Fibroblast of pulmonary artery (primary cell): Measurements from ENCODE around the gene BEST2.

ENCODE experiments used
- DNase-seq: peaks from one replicate; pipeline ENCODE4 v3.0.0-alpha.2; 2010; ENCODE audit warnings: low read depth
- H3K4me3 ChIP-seq: replicated peaks from 2 replicates; pipeline ENCODE4 v1.5.1; 2011; ENCODE audit warnings: low read depth, mild to moderate bottlenecking, control low read depth, low read length, moderate library complexity
- TF ChIP-seq, protein P1 (sequence below): IDR thresholded peaks from 2 replicates; pipeline ENCODE4 v1.5.1; 2011; ENCODE audit warnings: mild to moderate bottlenecking, control low read depth, low read length, inconsistent platforms; ENCODE audit errors: missing control alignments

The BEST2 gene

DNA sequence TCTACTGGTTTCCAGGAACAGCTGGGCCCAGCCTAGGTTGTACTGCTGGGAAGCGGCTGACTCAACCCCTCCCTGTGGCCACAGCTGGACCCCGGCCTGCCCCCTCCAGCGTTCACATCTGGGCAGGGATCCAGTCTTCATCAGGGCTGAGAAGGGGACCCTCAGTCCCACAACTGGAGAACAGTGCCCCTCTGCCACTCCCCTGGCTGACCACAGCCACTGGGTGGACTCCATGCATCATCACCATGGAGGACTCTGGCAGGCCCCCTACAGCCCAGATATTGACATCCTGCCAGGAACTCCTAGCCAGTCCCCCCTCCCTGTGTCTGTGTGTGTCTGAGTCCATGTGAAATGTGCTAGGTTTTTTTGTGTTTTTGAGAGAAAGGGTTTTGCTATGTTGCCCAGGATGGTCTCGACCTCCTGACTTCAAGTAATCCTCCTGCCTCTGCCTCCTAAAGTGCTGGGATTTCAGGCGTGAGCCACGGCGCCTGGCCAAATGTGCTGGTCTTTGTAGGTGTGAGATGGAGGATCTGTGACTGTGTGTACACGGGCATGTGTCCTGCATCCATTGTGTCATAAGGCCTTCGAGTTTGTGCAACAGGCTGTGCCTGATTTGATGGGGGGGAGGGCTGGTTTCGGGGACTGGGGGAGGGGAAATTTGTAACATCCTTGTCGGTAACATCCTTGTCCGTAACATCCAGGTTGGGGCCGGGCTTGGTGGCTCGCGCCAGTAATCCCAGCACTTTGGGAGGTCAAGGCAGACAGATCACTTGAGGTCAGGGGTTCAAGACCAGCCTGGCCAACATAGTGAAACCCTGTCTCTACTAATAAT, 27.8 kb downstream of the BEST2 start:
- TF ChIP-seq, protein P1, sequence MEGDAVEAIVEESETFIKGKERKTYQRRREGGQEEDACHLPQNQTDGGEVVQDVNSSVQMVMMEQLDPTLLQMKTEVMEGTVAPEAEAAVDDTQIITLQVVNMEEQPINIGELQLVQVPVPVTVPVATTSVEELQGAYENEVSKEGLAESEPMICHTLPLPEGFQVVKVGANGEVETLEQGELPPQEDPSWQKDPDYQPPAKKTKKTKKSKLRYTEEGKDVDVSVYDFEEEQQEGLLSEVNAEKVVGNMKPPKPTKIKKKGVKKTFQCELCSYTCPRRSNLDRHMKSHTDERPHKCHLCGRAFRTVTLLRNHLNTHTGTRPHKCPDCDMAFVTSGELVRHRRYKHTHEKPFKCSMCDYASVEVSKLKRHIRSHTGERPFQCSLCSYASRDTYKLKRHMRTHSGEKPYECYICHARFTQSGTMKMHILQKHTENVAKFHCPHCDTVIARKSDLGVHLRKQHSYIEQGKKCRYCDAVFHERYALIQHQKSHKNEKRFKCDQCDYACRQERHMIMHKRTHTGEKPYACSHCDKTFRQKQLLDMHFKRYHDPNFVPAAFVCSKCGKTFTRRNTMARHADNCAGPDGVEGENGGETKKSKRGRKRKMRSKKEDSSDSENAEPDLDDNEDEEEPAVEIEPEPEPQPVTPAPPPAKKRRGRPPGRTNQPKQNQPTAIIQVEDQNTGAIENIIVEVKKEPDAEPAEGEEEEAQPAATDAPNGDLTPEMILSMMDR: no peak
- DNase-seq: peak; percentile 95
- peak overlapping the region; percentile 78 for H3K4me3 ChIP-seq

DNA sequence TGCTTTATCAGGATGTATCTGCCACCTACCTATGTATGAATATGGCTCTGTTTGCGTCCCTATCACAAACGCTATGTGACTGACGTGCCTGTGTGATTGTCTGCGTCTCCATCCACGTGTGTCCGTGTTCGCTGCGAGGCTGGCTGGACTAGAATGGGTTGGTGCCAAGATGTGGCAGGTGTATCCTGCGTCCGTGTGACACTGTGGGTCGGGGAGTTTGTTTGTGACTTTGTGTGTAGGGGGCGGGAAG, 30.5 kb downstream of the BEST2 start:
- TF ChIP-seq, protein P1: no peak
- peak overlapping the region; percentile 49 for H3K4me3 ChIP-seq
- no peak for DNase-seq

DNA sequence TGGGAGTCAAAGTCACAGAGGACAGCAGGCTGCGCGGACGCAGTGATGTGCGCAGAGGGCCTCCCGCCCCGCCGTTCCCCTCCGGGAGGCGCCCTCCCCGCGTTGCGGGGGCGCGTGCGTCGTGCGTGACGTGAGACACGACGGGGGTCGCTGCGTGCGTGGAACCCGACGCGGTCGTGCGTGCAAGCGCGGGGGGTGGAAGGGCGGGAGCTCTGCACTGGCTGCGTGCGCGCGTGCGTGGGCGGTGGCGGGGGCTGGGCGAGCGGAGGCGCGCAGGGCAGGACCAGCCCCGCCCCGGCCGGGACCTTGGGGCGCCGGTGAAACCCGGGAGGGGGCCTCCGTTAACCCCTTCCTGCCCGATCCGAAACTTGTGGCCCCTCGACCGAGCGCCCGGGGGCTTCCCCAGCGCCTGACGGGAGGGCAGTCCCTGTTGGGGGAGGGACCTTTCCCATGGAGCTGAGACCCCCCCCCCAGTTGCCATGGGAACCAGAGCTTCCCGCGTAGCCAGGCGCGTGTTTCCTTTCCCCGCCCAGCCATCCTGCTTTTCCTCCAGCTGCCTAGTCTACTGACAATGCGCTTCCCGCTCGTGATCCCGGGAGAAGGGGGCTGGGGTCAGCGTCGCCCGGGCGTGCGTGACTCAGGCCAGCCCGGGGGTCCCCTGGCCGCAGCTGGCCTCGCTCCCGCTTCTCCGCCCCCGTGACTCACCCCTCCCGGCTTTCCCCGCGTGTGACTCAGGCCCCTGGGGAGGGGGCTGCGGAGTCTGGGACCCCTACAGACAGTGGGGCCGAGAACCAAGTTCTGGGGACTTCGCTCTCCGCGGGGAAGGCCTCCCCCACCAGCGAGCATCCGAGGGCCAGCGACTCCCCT, 31.1 kb downstream of the BEST2 start:
- TF ChIP-seq, protein P1: no peak
- peak overlapping the region; percentile 49 for H3K4me3 ChIP-seq
- peak; percentile 92 for DNase-seq

DNA sequence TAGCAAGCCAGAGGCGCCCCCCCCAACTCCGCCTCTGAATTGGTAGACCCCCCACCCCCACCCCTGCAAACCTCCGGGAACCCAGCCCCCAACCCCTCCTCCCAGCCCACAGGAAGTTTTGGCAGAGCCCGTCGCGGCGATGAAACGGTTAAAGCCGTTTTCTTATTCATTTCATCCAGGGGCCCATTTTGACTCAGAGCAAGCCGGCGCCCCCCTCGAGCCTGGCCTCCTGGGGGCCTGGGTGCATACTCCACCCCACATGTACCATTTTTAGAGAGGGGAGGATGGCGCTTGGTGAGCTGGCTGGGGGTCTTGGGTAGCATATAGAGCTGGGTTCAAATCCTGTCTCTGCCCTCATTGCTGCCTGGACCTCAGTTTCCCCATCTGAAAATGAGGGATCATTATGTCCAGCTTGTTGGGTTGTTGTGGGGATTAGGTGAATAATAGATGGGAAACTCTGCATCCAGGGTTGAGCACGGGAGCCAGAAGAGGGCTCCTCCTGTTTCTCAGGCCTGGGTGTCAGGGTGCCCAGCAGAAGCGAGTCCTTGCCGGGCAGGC, 31.8 kb downstream of the BEST2 start:
- no peak for DNase-seq
- H3K4me3 ChIP-seq: peak overlapping the region; percentile 49
- TF ChIP-seq, protein P1: no peak

DNA sequence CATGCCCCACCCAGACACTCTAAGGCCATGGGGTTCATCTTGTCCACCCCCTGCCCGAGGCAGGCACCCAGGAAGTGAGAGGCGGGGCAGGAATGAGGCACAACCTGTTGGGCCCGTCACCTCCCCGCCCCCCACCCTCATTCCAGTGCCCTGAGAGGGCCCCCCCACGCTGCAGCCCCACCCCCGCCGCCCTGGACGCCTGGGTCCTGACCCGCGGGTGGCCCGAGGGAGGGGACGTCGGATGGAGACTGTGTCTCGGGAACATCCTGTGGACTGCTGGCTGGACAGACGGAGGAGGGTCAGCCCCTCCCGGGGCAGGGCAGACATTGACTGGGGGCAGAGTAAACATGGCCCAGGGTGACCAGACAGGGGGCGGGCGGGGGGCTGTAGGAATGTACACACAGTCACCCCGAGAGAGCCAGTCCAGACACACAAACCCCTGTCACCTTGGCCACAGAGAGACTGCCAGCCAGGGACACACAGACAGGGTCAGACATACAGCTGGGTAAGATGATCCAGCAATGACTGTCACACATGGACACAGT, 32.3 kb downstream of the BEST2 start:
- H3K4me3 ChIP-seq: no peak overlapping the region
- TF ChIP-seq, protein P1: no peak
- no peak for DNase-seq

DNA sequence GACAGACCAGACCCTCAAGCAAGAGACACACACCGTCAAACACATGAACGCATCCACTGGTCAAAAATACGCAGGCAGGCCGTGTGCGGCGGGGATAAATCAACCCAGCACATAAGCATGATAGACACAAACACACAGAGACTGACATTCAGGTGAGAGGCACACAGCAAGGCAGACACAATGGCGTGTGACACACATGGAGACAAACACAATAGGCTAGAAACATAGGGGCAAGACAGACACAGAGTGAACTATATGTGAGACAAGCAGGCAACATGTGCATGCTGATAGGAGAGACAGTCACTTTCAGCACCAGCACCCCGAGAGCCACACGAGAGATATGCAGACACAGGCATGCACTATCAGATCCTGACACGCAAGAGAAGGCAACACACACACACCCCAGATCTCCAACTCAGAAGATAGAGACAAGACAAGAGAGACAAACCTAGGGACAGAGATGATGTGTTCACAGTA, 32.8 kb downstream of the BEST2 start:
- H3K4me3 ChIP-seq: no peak overlapping the region
- TF ChIP-seq, protein P1: no peak
- no peak for DNase-seq
